22Rv1 (cell line): Measurements from ENCODE around the gene MUSK.

Source experiments
- H3K27ac ChIP-seq: fragments of 450-650 bp; 2 replicates; pipeline ENCODE4 v1.5.1; 2017
- ZFX ChIP-seq: fragments of 450-650 bp; IDR thresholded peaks from 2 replicates; pipeline ENCODE4 v1.6.1; 2017; ENCODE audit warnings: antibody characterized with exemption, borderline replicate concordance
- TF ChIP-seq, protein P1 (sequence below): fragments of 450-650 bp; IDR thresholded peaks from 2 replicates; pipeline ENCODE4 v1.5.1; 2017; ENCODE audit warnings: mild to moderate bottlenecking

MUSK gene

DNA sequence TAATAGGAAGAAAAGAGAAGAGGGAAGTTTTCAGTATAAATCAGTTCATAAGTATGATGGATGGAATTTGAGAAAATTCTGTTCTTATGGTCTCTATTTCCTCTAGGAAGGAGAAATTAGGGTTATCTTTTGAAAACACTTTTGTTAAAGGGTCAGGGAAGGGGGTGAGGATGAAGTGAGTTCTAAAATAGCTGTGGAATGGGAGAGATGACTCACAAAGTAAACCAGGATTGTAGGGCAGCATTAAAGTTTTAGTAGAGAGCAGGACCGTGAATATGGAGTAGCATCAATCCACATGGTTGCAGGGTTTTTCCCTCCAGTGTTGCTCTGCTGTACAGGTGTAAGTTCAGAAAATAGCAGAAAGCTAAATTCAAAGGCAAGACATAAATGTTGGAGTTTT lies 32.4 kb downstream of the MUSK start:
- TF ChIP-seq, protein P1, sequence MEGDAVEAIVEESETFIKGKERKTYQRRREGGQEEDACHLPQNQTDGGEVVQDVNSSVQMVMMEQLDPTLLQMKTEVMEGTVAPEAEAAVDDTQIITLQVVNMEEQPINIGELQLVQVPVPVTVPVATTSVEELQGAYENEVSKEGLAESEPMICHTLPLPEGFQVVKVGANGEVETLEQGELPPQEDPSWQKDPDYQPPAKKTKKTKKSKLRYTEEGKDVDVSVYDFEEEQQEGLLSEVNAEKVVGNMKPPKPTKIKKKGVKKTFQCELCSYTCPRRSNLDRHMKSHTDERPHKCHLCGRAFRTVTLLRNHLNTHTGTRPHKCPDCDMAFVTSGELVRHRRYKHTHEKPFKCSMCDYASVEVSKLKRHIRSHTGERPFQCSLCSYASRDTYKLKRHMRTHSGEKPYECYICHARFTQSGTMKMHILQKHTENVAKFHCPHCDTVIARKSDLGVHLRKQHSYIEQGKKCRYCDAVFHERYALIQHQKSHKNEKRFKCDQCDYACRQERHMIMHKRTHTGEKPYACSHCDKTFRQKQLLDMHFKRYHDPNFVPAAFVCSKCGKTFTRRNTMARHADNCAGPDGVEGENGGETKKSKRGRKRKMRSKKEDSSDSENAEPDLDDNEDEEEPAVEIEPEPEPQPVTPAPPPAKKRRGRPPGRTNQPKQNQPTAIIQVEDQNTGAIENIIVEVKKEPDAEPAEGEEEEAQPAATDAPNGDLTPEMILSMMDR: no peak
- no peak for TF ChIP-seq ZFX
- H3K27ac ChIP-seq: no peak overlapping the region

DNA sequence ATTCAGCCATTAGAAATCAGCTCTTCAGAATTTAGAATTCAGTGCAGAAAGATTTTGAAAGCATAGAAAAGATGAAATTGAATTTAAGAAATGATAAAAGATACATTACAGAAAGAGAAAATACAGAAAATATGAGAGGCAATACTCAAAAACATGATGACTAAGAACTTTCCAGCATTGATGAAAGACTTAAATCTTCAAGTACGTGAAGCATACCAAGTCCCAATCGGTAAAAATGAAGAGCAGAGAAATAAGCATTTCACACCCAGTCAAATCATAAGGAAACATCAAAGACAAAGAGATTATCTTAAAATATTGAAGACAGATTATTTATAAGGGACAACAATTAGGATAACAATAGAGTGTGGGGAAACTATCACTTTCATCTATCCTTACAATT lies 35.1 kb downstream of the MUSK start:
- no peak overlapping the region for H3K27ac ChIP-seq
- TF ChIP-seq, protein P1: no peak
- TF ChIP-seq ZFX: no peak

DNA sequence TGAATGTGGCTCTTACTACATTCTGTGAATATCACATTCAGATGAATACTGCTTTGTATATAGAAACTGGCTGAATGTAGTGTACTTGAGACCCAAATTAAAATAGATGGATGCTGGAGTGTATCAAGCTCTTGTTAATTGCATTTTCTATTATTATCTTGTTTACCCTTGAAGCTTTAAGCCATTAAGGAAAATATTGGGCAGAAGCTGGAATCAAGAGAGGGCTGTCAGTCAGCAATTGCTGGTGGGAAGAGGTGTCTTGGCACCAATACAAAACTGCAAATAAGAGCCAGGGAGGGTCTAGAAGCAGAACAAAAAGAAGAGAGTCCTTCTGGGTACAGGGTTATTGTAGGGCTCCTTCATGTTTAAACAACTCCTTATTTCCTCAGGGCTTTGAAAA lies 38.8 kb downstream of the MUSK start:
- H3K27ac ChIP-seq: no peak overlapping the region

DNA sequence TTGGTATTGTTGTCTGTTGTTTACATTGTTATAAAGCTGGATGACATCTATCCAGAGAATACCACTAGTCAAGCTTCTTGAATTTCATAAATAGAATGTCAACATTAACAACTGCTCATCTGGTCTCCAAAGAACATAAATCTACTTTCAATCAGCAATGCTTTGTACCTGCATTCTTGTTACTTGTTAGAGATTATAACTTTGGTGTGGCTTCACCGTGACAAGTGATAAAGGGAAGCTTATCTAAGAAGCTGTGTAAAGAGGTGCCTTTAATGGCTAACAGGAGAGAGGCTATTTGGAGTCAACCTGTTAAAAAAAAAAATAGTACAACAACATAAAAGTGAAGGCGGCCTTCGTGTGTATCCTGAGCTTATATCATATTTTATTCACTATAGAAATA lies 41.8 kb downstream of the MUSK start:
- TF ChIP-seq, protein P1: no peak
- no peak for TF ChIP-seq ZFX

More for the DNA sequence above, 38.8 kb downstream of the MUSK start:
- TF ChIP-seq, protein P1: no peak
- no peak for TF ChIP-seq ZFX

DNA sequence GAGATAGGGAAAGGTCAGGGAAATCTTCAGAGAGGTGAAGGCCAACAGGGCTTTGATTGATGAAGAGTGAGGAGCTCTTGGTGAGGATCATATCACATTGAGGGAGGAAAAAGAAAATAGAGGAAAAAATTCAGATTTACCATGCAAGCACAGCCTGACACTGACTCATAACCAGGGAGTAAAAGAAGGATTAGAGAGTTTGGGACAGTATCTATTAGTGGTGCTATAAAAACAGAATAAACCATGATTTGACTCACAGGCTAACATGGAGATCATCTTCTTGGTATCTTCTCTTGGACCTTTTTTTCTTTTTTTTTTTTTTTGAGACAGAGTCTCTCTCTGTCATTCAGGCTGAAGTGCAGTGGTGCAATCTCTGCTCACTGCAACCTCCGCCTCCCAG lies 44.4 kb downstream of the MUSK start:
- no peak overlapping the region for H3K27ac ChIP-seq
- TF ChIP-seq ZFX: no peak
- TF ChIP-seq, protein P1: no peak

More for the DNA sequence above, 41.8 kb downstream of the MUSK start:
- no peak overlapping the region for H3K27ac ChIP-seq

DNA sequence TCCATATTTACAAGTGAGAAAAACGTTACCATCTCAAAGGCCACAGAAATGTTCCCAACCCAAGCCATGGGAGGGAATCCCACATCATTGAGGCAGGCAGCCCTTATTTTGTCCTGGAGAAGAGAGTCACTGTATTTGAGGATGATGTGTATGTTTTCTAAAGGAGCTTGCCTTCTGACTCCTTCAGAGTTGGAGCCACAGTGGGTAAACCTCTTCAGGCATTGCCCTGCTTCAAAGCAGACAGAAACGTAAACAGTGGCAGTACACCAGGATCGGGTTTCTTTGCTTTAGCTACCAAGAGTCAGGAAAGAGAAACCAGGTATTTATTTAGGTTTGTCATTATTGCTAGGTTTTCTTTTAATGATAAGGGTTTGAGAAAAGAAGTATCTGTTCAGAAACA lies 45.7 kb downstream of the MUSK start:
- H3K27ac ChIP-seq: peak overlapping the region; percentile 55
- no peak for TF ChIP-seq ZFX
- TF ChIP-seq, protein P1: no peak

DNA sequence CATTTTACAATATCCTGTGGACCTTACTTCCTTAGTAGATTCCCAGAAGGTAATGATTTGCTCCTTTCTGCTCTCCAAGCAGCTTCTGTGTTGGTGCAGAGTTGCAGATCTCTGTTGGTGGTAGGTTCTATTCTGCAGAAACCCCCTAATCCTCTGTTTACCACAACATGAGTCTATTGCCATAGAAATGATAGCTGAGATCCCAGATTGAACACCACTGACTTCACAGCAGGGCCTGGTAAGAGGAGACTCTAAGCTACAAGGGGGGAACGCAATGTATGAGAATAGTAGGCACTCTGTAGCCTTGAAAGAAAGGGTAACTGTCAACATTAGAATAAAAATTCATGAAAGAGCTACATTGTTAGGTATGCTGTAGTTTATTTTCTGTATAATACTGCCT lies 59.5 kb downstream of the MUSK start:
- H3K27ac ChIP-seq: no peak overlapping the region
- TF ChIP-seq ZFX: no peak
- TF ChIP-seq, protein P1: no peak
